HepG2 (cell line): ENCODE measurements around the gene AGRN. TPM values are rescaled to one million over a fixed set of nuclear protein-coding genes. Genes with fewer than 3 reads are reported as not detected.

Experiments
- GABPB1 ChIP-seq: IDR thresholded peaks from 2 replicates; pipeline ENCODE4 v1.6.1; 2016; ENCODE audit warnings: mild to moderate bottlenecking, missing genetic modification reagents, moderate library complexity, missing compliant biosample characterization
- NBN ChIP-seq: fragments of 450-650 bp; conservative IDR thresholded peaks from 2 replicates; pipeline ENCODE4 v1.6.1; 2017
- NFAT5 ChIP-seq: sonication (generic); formaldehyde crosslinking; IDR thresholded peaks from 2 replicates; pipeline ENCODE4 v1.4.0; 2020; ENCODE audit warnings: missing genetic modification reagents
- NFE2L1 ChIP-seq: sonication (generic); formaldehyde crosslinking; IDR thresholded peaks from 2 replicates; pipeline ENCODE4 v1.4.0; 2020; ENCODE audit warnings: missing genetic modification reagents, mild to moderate bottlenecking, borderline replicate concordance
- NR0B2 ChIP-seq: sonication (generic); formaldehyde crosslinking; IDR thresholded peaks from 2 replicates; pipeline ENCODE4 v1.4.0; 2020; ENCODE audit warnings: mild to moderate bottlenecking, missing genetic modification reagents
- RBM39 ChIP-seq: fragments of 200-400 bp; formaldehyde crosslinking; IDR thresholded peaks from one replicate; pipeline ENCODE4 v1.6.1; 2018; ENCODE audit warnings: antibody characterized with exemption, mild to moderate bottlenecking, low read depth, low read length; ENCODE audit not compliant: poor library complexity, severe bottlenecking
- RORA ChIP-seq: sonication (generic); formaldehyde crosslinking; IDR thresholded peaks from 2 replicates; pipeline ENCODE4 v1.5.0; 2020; ENCODE audit warnings: mild to moderate bottlenecking, missing genetic modification reagents, moderate library complexity
- TBL1XR1 ChIP-seq: fragments of 150-350 bp; IDR thresholded peaks from 2 replicates; pipeline ENCODE4 v1.6.1; 2014; ENCODE audit warnings: borderline replicate concordance, low read length; ENCODE audit not compliant: partially characterized antibody
- ZBTB7B ChIP-seq: sonication (generic); formaldehyde crosslinking; IDR thresholded peaks from 2 replicates; pipeline ENCODE4 v1.4.0; 2020; ENCODE audit warnings: missing genetic modification reagents
- ZNF256 ChIP-seq: sonication (generic); formaldehyde crosslinking; conservative IDR thresholded peaks from 2 replicates; pipeline ENCODE4 v1.4.0; 2020; ENCODE audit warnings: missing genetic modification reagents
- ZNF317 ChIP-seq: sonication (generic); formaldehyde crosslinking; IDR thresholded peaks from 2 replicates; pipeline ENCODE4 v1.5.0; 2020; ENCODE audit warnings: mild to moderate bottlenecking, missing genetic modification reagents
- ZNF333 ChIP-seq: sonication (generic); formaldehyde crosslinking; IDR thresholded peaks from 2 replicates; pipeline ENCODE4 v1.4.0; 2020; ENCODE audit warnings: mild to moderate bottlenecking, missing genetic modification reagents, borderline replicate concordance
- ZNF749 ChIP-seq: sonication (generic); formaldehyde crosslinking; IDR thresholded peaks from 2 replicates; pipeline ENCODE4 v1.8.0; 2022; ENCODE audit warnings: mild to moderate bottlenecking, missing genetic modification reagents, moderate library complexity, borderline replicate concordance
- ZNF776 ChIP-seq: sonication (generic); formaldehyde crosslinking; IDR thresholded peaks from 2 replicates; pipeline ENCODE4 v1.4.0; 2020; ENCODE audit warnings: mild to moderate bottlenecking, missing genetic modification reagents
- ZNF777 ChIP-seq: sonication (generic); formaldehyde crosslinking; IDR thresholded peaks from 2 replicates; pipeline ENCODE4 v1.4.0; 2020; ENCODE audit warnings: missing genetic modification reagents
- ZNF790 ChIP-seq: sonication (generic); formaldehyde crosslinking; IDR thresholded peaks from 2 replicates; pipeline ENCODE4 v1.8.0; 2022; ENCODE audit warnings: missing genetic modification reagents, mild to moderate bottlenecking, borderline replicate concordance
- polyA plus RNA-seq, 8 experiments: library from polyadenylated mRNA; depleted of rRNA in 3 of 8; stranded (reverse) in 7 of 8; unstranded in 1 of 8; fragments of >200 nt; fragmentation: Illumina TruSeq in 4 of 8; extraction: Trizol in 4 of 8; gene quantifications; 2 replicates each; pipeline versions ENCODE4 v1.2.1 to v1.2.3, GENCODE V29; 2011 to 2016; ENCODE audit warnings: low read depth in 4 of 8, missing spikeins in 1 of 8, mixed read lengths in 1 of 8; ENCODE audit not compliant: insufficient read depth in 1 of 8
- total RNA-seq, 5 experiments: library from RNA; depleted of rRNA; stranded (reverse); fragments of >200 nt; fragmentation: Illumina TruSeq; extraction: Trizol; gene quantifications; 2 replicates each; pipeline ENCODE4 v1.2.3, GENCODE V29; 2016; ENCODE audit warnings: low read depth in 1 of 5
- TF ChIP-seq, protein P1 (sequence below), 2 experiments: sonication (generic) in 1 of 2; formaldehyde crosslinking in 1 of 2; IDR thresholded peaks; 2 replicates each; pipeline versions ENCODE4 v1.5.1 to v1.6.1; 2011 to 2020; ENCODE audit warnings: borderline replicate concordance in 1 of 2, low read depth in 1 of 2, low read length in 1 of 2, mild to moderate bottlenecking in 1 of 2, missing genetic modification reagents in 1 of 2, moderate library complexity in 1 of 2
- TF ChIP-seq, protein P2 (sequence below): IDR thresholded peaks from 2 replicates; pipeline ENCODE4 v1.6.1; 2012; ENCODE audit warnings: low read depth, low read length, improper control_type of control experiment

Gene AGRN
- total and polyA plus RNA-seq, 2 of the 13 experiments (the other 11 are each of a cell fraction or from before 2014, with no cell fraction given) = 29.8 to 65.2 TPM

GRCh38 chr1:998995-999724 is 20.8 kb upstream of the AGRN start (continued):
- TF ChIP-seq ZNF749 (CRISPR knock-in tag) (peak; percentile 23; the same call in 1 of the 2 replicates), RORA (CRISPR knock-in tag) (no peak), ZNF790 (CRISPR knock-in tag) (no peak), ZNF333 (no peak), ZNF317 (no peak), GABPB1 (CRISPR knock-in tag) (no peak; the same call in 1 of the 2 replicates), NR0B2 (CRISPR knock-in tag) (no peak), TBL1XR1 (no peak), RBM39 (no peak), ZNF256 (CRISPR knock-in tag) (no peak), NBN (no peak), ZBTB7B (CRISPR knock-in tag) (peak; percentile 50; the same call in 1 of the 2 replicates), ZNF777 (CRISPR knock-in tag) (peak; percentile 71), NFE2L1 (CRISPR knock-in tag) (no peak), NFAT5 (no peak), ZNF776 (CRISPR knock-in tag) (no peak)
- TF ChIP-seq, protein P1, sequence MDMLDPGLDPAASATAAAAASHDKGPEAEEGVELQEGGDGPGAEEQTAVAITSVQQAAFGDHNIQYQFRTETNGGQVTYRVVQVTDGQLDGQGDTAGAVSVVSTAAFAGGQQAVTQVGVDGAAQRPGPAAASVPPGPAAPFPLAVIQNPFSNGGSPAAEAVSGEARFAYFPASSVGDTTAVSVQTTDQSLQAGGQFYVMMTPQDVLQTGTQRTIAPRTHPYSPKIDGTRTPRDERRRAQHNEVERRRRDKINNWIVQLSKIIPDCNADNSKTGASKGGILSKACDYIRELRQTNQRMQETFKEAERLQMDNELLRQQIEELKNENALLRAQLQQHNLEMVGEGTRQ (IDR thresholded peaks at IDR 0.05; ENCODE audit: low read depth, low read length) = no peak
- TF ChIP-seq, protein P1 (CRISPR knock-in tag; IDR thresholded peaks at IDR 0.05; ENCODE audit: borderline replicate concordance) = no peak
- TF ChIP-seq, protein P2, sequence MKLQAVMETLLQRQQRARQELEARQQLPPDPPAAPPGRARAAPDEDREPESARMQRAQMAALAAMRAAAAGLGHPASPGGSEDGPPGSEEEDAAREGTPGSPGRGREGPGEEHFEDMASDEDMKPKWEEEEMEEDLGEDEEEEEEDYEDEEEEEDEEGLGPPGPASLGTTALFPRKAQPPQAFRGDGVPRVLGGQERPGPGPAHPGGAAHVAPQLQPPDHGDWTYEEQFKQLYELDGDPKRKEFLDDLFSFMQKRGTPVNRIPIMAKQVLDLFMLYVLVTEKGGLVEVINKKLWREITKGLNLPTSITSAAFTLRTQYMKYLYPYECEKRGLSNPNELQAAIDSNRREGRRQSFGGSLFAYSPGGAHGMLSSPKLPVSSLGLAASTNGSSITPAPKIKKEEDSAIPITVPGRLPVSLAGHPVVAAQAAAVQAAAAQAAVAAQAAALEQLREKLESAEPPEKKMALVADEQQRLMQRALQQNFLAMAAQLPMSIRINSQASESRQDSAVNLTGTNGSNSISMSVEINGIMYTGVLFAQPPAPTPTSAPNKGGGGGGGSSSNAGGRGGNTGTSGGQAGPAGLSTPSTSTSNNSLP = no peak
